GM19438 (cell line): ENCODE data around the gene ZFYVE27.
"Not testable (repeated sequence)": the region's sequence is repeated elsewhere in the genome, so short reads cannot be mapped to it uniquely, and the experiment has no call there.

Experiments used
- ATAC-seq: cut with Tn5 transposase; IDR thresholded peaks from one replicate; pipeline ENCODE4 v1.9.1; 2021; ENCODE audit warnings: low read depth; ENCODE audit not compliant: unreplicated experiment

The ZFYVE27 gene, protein sequence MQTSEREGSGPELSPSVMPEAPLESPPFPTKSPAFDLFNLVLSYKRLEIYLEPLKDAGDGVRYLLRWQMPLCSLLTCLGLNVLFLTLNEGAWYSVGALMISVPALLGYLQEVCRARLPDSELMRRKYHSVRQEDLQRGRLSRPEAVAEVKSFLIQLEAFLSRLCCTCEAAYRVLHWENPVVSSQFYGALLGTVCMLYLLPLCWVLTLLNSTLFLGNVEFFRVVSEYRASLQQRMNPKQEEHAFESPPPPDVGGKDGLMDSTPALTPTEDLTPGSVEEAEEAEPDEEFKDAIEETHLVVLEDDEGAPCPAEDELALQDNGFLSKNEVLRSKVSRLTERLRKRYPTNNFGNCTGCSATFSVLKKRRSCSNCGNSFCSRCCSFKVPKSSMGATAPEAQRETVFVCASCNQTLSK

GRCh38 chr10:97736902-97737769 is at the start of gene ZFYVE27:
ZFYVE27 (plus strand) TSS chr10:97737128; CDS start chr10:97738478, 1,350 bp downstream.
- ATAC-seq = peak; percentile 82

DNA sequence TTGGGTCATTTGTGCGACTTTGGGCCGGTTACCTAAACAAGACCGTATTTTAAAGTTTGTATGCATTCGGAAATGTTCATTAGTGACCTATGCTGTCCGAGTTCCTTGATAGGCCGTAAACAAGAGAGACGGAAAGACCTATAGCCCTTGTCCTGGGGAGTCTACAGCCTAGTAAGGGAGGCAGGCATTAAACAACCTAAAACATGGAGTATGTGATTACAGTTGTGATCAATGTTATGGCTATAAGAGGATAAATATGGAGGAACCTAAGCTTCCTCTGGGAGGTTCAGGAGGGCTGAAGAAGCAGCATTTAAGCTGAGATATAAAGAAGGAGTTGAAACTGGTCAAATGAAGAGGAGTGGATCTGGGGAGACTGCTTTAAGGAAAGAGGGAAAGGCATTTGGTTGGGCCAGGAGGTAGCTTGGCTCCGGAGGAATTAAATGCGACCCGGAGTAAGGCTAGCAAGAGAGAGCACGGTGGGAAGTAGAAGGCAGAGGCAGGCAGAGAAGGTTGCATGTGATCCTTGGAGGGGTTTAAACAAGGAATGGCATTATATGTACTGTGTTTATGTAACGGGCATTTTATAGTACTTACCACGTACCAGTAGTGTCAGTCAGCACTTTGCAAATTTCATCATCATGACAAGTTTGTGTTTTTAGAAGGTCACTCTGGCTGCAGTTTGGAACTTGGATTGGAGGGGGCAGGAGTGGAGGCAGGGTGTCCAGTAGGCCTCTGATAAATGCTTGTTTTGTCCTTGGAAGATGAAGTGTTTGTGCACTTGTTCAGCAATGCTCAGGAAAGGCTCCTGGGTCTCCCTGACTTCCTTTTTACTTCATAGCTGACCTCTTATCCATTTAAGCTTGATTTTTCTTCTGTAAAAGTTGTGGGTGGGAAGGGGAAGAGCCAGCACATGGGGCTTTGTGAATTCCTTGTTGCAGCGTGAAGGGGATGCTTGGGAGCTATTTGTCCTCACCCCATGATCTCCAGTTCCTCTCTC is 48.8 kb upstream of the ZFYVE27 start:
- ATAC-seq = no peak

DNA sequence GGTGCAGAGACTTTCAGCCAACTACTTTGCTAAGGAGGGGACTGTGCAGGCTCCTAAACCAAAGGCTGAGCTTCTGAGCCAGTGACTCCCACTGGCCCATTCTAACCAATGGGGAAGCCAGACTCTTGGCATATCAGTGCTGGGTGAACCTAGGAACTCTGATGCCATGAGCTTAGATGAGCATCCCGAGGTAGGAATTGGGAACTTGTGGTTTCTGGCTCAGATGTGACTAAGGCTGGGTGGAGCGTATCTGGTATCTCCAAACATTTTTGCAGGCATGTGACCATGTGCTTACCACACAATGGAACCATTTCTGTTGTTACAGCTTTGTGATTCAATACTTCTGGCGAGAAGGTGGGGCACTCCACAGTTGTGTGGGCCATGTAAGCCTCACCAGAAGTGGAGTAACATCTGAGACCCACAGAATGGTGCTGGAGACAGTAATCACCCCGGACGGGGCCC is 47.3 kb upstream of the ZFYVE27 start:
- ATAC-seq = no peak

GRCh38 chr10:97690133-97690532 is 46.8 kb upstream of the ZFYVE27 start:
- no peak for ATAC-seq

DNA sequence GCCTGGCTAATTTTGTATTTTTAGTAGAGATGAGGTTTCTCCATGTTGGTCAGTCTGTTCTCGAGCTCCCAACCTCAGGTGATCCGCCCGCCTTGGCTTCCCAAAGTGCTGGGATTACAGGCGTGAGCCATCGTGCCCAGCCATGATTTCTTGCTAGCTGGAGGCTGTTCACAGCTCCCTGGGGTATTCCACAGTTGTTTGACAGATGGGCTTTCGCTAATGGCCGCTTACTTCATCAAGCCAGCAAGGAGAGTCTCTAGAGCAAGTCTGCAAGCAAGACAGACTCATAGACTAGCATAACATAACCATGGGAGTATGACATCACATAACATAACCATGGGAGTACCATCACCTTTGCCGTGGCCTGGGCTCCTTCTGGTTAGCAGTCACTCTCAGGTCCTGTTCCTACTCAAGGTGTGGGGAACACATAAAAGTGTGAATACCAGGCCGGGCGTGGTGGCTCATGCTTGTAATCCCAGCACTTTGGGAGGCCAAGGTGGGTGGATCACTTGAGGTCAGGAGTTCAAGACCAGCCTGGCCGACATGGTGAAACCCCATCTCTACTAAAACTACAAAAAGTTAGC is 38.8 kb upstream of the ZFYVE27 start:
- not testable (repeated sequence) for ATAC-seq

DNA sequence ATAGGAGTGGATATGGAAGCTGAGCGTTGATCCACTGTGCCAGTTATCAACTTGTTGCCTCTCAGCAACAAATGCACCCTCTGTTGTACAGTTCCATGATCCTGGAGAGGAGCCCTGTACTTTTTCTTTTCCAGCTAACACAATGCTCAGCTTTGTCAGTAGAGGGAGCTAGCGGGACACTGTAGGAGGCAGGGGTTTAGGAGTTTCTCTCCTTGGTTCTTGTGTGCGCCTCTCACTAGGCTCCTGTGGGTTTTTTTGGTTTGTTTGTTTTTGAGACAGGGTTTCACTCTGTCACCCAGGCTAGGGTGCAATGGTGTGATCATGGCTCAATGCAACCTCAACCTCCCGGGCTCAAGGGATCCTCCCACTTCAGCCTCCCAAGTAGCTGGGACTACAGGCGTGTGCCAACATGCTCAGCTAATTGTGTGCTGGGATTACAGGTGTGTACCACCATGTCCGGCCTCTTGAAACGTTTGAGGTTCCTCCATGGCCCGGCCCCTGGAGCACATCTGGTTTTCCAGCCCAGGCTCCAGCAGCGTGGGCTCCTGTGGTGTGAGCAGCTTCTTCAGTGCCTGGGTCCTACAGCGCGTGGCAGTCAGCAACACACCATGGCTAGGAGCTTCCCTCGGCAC is 35.4 kb upstream of the ZFYVE27 start:
- no peak for ATAC-seq

DNA sequence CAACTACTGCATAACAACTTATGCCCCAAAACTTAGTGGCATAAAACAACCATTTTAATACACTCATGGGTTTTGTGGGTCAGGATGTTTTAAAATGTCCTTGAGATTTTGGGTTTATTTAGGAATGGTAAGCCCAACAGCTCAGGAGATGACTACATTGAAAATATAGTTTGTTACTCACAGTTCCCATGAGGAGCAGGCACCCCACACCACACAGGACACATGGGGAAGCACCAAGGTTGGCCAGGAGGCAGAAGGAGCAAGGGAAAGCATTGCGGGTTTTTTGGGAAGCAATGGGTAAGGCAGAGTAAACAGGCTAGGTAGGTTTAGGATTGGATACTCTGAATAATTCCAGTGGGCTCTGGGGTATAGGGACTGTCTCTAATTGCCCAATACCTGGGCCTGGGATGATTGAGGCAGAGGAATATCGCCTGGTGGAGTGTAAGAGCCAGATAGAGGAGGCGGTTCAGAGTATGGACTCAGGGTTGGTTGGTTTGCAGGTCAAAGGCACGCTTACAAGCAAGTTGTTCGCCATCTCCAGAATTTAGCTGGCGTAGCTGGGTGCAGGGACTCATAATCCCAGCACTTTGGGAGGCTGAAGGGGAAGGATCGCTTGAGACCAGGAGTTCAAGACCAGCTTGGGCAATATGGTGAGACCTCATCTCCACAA is 33.4 kb upstream of the ZFYVE27 start:
- ATAC-seq = no peak

DNA sequence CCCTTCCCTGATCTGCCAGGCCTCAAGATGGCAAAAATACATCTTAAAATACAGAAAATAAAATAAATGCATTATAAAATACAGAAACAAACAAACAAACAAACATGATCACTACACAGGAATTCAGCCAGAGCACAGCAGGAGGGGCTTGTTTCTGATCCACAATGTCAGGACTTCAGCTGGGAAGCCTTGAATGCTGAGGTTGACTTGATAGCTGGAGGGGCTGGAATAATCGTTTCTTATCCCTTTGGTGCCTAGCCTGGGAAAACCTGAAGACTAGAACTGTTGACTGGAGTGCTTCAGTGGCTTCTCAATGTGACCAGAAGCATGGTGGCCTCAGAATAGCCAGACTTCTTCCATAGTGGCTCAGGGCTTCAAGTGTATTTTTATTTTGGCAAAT is 32.6 kb upstream of the ZFYVE27 start:
- ATAC-seq = no peak

GRCh38 chr10:97705006-97705670 is 31.8 kb upstream of the ZFYVE27 start:
- ATAC-seq = no peak

DNA sequence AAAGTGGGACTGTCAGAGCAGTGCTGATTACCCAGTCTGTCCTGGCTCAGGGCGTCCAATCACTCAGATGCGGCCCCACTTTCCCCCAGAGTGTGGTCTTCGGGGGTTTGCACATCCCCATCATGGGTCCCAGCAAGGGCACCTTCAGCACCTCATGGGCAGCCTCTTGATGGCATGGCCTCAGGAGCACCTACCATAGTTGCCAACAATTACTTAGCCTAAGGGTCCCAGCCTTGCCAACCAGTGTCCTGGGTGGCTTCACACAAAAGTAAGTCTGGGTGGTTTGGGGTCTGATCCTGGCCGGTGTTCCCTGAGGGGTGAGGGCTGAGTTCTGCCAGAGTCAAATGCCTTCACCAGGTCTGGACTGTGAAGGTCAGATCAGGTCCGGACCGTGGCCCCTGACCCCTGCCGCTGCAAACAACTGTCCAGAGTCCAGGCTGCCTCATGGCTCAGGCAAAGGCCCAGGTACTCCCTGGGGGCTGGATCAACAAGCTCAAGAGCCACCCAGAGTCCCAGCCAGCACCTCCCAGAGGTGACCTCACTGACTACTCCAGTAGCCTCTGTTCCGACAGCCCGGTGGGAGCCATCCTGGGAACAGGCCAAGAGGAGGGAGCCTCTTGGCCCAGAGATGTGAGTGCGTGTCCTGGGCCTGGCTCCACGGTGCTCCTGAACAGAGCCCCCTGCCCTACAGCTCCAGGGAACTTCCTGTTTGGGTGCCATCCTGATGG is 29.6 kb upstream of the ZFYVE27 start:
- ATAC-seq = no peak

DNA sequence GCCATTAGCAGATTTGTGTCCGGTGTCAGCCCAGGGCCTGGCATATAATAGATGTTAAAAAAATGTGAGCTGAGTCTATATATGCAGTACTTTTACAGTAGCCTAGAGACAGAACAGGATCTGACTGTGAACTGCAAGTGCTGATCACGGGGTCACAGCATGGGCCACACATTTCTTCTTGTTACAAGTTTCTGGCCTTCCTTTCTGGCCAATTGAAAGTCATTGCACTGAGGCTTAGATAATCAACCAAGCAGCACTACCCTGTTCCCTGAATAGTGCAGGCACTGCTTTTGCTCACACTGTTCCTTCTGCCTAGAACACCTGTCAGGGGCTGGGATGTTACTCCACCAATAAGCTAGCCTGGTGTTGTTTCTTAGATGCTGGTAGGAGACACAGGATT is 28.8 kb upstream of the ZFYVE27 start:
- ATAC-seq = no peak

GRCh38 chr10:97708976-97709946 is 27.7 kb upstream of the ZFYVE27 start:
- no peak for ATAC-seq

DNA sequence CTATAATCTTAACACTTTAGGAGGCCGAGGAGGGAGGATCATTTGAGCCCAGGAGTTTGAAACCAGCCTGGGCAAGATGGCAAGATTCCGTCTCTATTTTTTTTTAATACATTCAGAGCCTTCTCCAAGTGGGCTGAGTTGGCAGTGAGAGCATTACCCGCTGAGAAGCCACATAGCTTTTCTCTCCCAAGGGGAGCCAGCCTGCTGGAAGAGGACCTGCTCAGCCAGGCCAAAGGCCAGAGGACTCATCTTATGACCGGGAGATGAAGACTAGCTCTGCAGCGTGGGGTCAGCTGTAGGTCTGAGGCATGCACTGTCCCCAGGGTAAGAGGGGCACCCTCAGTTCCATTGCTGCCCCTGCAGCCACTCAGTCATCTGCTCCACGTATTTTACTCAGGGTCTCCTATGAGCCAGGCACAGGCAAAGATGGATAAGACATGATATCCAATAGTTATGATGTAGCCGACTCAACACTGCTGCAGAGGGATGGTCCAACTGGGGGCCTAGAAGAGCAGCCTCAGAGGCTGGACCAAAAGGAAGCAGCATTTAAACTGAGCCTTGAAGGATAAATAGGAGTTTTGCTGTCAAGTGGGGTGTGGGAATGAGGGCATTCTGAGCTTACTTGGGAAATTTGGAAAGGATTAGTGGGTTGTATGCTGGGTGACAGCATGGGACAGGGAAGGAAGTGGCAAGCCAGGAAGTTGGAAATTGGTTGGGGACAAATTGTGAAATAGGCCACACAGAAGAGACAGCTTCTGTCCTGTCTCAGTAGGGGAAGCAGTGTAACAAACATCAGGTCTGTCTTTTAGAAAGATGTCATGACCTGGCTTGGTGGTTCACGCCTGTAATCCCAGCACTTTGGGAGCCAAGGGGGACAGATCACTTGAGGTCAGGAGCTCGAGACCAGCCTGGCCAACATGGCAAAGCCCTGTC is 25.0 kb upstream of the ZFYVE27 start:
- ATAC-seq = no peak

DNA sequence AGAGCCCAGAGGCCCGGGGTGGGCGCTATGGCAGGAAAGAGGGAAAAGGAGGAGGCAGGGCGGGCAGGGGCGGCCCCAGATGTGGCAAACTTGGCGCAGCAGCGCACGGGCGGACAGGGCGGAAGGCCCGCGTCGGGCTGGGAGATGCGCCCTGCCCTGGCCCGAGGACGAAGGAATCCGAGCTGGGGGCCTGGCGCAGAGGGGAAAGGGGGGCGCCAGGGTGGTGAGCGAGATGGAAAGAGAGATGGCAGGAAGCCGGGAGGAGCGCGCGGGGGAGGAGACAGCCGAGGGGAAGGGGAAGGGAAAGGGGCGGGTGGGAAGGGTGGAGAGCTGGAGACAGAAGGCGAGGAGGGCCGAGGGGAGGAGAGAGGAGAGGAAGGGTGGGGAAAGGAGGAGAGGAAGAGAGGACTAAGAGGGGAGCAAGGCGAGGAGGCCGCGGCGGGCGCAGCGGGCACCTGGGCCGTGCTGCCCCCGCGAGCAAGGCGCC is 23.5 kb upstream of the ZFYVE27 start, which contains the start of gene MARVELD1:
Gene MARVELD1, plus strand, starts transcription at position 392 of the 487 bp plus-strand sequence. CDS start 147 bp downstream, outside the sequence.
- ATAC-seq = no peak

DNA sequence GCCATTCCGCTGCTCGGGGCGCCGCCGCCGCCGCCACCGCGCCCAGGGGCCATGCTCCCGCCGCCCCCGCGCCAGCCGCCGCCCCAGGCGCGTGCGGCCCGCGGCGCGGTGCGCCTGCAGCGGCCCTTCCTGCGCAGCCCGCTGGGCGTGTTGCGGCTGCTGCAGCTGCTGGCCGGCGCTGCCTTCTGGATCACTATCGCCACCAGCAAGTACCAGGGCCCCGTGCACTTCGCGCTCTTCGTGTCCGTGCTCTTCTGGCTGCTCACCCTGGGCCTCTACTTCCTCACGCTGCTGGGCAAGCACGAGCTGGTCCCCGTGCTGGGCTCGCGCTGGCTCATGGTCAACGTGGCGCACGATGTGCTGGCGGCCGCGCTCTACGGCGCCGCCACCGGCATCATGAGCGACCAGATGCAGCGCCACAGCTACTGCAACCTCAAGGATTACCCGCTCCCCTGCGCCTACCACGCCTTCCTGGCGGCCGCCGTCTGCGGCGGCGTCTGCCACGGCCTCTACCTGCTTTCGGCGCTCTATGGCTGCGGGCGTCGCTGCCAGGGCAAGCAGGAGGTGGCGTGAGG is 23.0 kb upstream of the ZFYVE27 start:
- ATAC-seq = peak; percentile 79
